Suprapubic skin (tissue), 4 donors: ENCODE results near the gene DUSP21.

Experiments
- EP300 ChIP-seq: sonication (generic); formaldehyde crosslinking; IDR thresholded peaks from one replicate; pipeline ENCODE4 v1.6.1; 2017; ENCODE audit warnings: antibody characterized with exemption
- POLR2A ChIP-seq, 2 donors: fragments of 450-650 bp; IDR thresholded peaks; one replicate each; pipeline ENCODE4 v1.6.1; 2017; ENCODE audit warnings: antibody characterized with exemption in 2 of 2, mild to moderate bottlenecking in 2 of 2, moderate library complexity in 2 of 2
- POLR2AphosphoS5 ChIP-seq, 3 donors: sonication (generic); formaldehyde crosslinking; IDR thresholded peaks; one replicate each; pipeline ENCODE4 v1.6.1; 2017; ENCODE audit warnings: antibody characterized with exemption in 3 of 3
- TF ChIP-seq, protein P1 (sequence below), 2 donors: fragments of 200-600 bp in 1 of 2; fragments of 450-650 bp in 1 of 2; sonication (generic) in 1 of 2; IDR thresholded peaks; one replicate each; pipeline ENCODE4 v1.5.1; 2016 to 2019; ENCODE audit warnings: antibody characterized with exemption in 2 of 2, mild to moderate bottlenecking in 1 of 2, moderate library complexity in 1 of 2

DNA sequence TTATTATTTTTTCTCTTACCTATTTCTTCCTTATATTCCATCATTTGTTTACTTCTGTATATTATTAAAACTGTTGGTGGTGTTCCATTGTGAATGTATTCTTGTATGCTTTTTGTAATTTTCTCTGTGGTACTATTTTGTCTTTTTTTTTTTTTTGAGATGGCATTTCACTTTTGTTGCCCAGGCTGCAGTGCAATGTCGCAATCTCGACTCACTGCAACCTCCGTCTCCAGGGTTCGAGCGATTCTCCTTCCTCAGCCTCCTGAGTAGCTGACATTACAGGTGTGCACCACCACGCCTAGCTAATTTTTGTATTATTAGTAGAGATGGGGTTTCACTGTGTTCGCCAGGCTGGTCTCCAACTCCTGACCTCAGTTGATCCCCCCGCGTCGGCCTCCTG, 37.7 kb downstream of the DUSP21 start:
- TF ChIP-seq, protein P1, sequence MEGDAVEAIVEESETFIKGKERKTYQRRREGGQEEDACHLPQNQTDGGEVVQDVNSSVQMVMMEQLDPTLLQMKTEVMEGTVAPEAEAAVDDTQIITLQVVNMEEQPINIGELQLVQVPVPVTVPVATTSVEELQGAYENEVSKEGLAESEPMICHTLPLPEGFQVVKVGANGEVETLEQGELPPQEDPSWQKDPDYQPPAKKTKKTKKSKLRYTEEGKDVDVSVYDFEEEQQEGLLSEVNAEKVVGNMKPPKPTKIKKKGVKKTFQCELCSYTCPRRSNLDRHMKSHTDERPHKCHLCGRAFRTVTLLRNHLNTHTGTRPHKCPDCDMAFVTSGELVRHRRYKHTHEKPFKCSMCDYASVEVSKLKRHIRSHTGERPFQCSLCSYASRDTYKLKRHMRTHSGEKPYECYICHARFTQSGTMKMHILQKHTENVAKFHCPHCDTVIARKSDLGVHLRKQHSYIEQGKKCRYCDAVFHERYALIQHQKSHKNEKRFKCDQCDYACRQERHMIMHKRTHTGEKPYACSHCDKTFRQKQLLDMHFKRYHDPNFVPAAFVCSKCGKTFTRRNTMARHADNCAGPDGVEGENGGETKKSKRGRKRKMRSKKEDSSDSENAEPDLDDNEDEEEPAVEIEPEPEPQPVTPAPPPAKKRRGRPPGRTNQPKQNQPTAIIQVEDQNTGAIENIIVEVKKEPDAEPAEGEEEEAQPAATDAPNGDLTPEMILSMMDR (IDR thresholded peaks at IDR 0.05): no peak
- no peak for TF ChIP-seq POLR2A (IDR thresholded peaks at IDR 0.05)
- no peak for TF ChIP-seq POLR2AphosphoS5 (IDR thresholded peaks at IDR 0.05)
- no peak for TF ChIP-seq EP300
